ENCODE measurements around the gene NDE1. TPM values are rescaled to one million over a fixed set of nuclear protein-coding genes. Genes with fewer than 3 reads are reported as not detected.
"Not testable (repeated sequence)": the region's sequence is repeated elsewhere in the genome, so short reads cannot be mapped to it uniquely, and the experiment has no call there.

The NDE1 gene
- total RNA-seq, 4 donors from 2014 or later, result 22.9 to 73.5 (median 38.8) TPM

DNA sequence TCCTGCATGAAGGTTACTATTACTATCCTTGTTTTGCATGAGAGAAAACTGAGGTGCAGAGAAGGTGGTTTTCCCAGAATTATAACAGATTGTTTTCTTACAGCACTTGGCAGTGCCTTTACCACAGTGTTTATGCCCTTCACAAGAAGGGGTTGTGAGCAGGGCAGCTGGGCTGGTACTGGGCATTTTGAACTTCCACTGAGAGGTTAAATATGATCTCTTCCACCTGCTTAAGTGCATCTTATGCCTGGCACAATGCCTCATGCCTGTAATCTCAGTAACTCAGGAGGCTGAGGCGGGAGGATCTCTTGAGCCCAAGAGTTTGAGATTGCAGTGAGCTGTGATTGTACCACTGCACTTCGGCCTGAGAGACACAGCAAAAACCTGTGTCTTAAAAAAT lies 36.2 kb downstream of the NDE1 start:
- DNase-seq (ENCODE audit: low spot score in 2 of 2), result no peak
- Histone ChIP-seq H3K4me1 (peaks cover 0 to 12% (median 0%) of the 10 kb centered on the region in 4 donors), H3K27me3 (no peaks in the 10 kb centered on the region), H3K9me3 (no peaks in the 10 kb centered on the region), H3K36me3 (peaks cover 0 to 65% (median 12%) of the 10 kb centered on the region in 3 donors), H3K4me3 (no peak overlapping the region), H3K27ac (no peak overlapping the region)
- TF ChIP-seq EP300 (IDR thresholded peaks at IDR 0.05) (no peak), CTCF (IDR thresholded peaks at IDR 0.05) (no peak), POLR2A (IDR thresholded peaks at IDR 0.05) (no peak)
- WGBS, 2 donors, result 97 to 98% methylated on average over 2 of the region's 2 CpGs

- H3K27ac ChIP-seq, result no peak overlapping the region
- TF ChIP-seq POLR2A (IDR thresholded peaks at IDR 0.05), result no peak
- TF ChIP-seq EP300 (IDR thresholded peaks at IDR 0.05), result no peak
- no peak for TF ChIP-seq CTCF (IDR thresholded peaks at IDR 0.05)
- no peak for DNase-seq (ENCODE audit: low spot score in 2 of 2)
- 93 to 98% methylated on average over 3 of the region's 3 CpGs for WGBS, 2 donors
- H3K36me3 ChIP-seq, result peaks cover 0 to 87% (median 21%) of the 10 kb centered on the region in 3 donors
- H3K9me3 ChIP-seq, result no peaks in the 10 kb centered on the region
- no peak overlapping the region for H3K4me3 ChIP-seq
- H3K4me1 ChIP-seq, result no peaks in the 10 kb centered on the region
- H3K27me3 ChIP-seq, result no peaks in the 10 kb centered on the region
Measured at GRCh38 chr16:15689290-15689689, 39.2 kb downstream of the NDE1 start.

- no peak overlapping the region for H3K27ac ChIP-seq
- H3K9me3 ChIP-seq, result no peaks in the 10 kb centered on the region
- no peak for DNase-seq (ENCODE audit: low spot score in 2 of 2)
- peaks cover 0 to 93% (median 28%) of the 10 kb centered on the region in 3 donors for H3K36me3 ChIP-seq
- H3K4me1 ChIP-seq, result no peaks in the 10 kb centered on the region
- no peak overlapping the region for H3K4me3 ChIP-seq
- H3K27me3 ChIP-seq, result no peaks in the 10 kb centered on the region
- no peak for TF ChIP-seq EP300 (IDR thresholded peaks at IDR 0.05)
- TF ChIP-seq POLR2A (IDR thresholded peaks at IDR 0.05), result no peak
- TF ChIP-seq CTCF (IDR thresholded peaks at IDR 0.05), result no peak
- WGBS, 2 donors, result 80 to 93% methylated on average over 3 of the region's 3 CpGs
Measured at GRCh38 chr16:15690296-15690695, 40.3 kb downstream of the NDE1 start.

- H3K27ac ChIP-seq, result no peak overlapping the region
Measured at GRCh38 chr16:15691046-15691445, 41.0 kb downstream of the NDE1 start.

GRCh38 chr16:15692508-15692907 lies 42.5 kb downstream of the NDE1 start:
- H3K4me1 ChIP-seq; H3K4me3 ChIP-seq; H3K27ac ChIP-seq; H3K27me3 ChIP-seq; DNase-seq (ENCODE audit: low spot score in 2 of 2); H3K9me3 ChIP-seq: not testable (repeated sequence)
- H3K36me3 ChIP-seq, result peaks cover 0 to 94% (median 26%) of the 10 kb centered on the region in 3 donors
- WGBS, 2 donors, result 100% methylated on average over 1 of the region's 1 CpG

More at GRCh38 chr16:15691046-15691445, 41.0 kb downstream of the NDE1 start:
- DNase-seq (ENCODE audit: low spot score in 2 of 2), result no peak
- WGBS, 2 donors, result 85 to 90% methylated on average over 10 of the region's 10 CpGs
- peaks cover 0 to 94% (median 22%) of the 10 kb centered on the region in 3 donors for H3K36me3 ChIP-seq
- no peaks in the 10 kb centered on the region for H3K4me1 ChIP-seq
- TF ChIP-seq CTCF (IDR thresholded peaks at IDR 0.05) (no peak), POLR2A (IDR thresholded peaks at IDR 0.05) (no peak), EP300 (IDR thresholded peaks at IDR 0.05) (no peak)
- H3K27me3 ChIP-seq, result no peaks in the 10 kb centered on the region
- no peak overlapping the region for H3K4me3 ChIP-seq
- no peaks in the 10 kb centered on the region for H3K9me3 ChIP-seq

DNA sequence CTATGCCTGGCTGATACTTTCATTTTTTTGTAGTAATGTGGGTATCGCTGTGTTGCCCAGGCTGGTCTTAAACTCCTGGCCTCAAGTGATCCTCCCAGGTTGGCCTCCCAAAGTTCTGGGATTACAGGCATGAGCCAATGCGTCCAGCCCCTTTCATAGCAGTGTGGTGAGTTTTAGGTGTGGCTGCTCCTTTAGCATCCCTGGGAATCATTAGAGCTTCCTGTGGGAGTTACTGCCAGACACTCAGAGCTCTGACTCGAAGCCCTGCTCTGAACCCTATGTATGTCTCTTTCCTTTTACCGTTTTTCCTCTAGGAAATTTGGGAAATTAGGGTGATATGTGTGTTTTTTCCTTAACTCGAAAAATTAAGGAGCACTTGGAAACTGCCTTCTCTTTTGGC lies 44.5 kb downstream of the NDE1 start:
- Histone ChIP-seq H3K4me1 (no peaks in the 10 kb centered on the region), H3K27ac (no peak overlapping the region), H3K27me3 (no peaks in the 10 kb centered on the region), H3K36me3 (peaks cover 0 to 98% (median 37%) of the 10 kb centered on the region in 3 donors), H3K9me3 (no peaks in the 10 kb centered on the region), H3K4me3 (no peak overlapping the region)
- DNase-seq (ENCODE audit: low spot score in 2 of 2), result no peak
- TF ChIP-seq POLR2A (IDR thresholded peaks at IDR 0.05) (no peak), CTCF (IDR thresholded peaks at IDR 0.05) (no peak), EP300 (IDR thresholded peaks at IDR 0.05) (no peak)
- 86 to 90% methylated on average over 5 of the region's 5 CpGs for WGBS, 2 donors
